OCI-LY1 (cell line): Measurements from ENCODE around the gene TMPRSS13.

Source experiments
- CTCF ChIP-seq: fragments of 200-600 bp; sonication (generic), shearing (Covaris generic); IDR thresholded peaks from 2 replicates; pipeline ENCODE4 v1.5.1; 2017; ENCODE audit warnings: mild to moderate bottlenecking, antibody characterized with exemption, low read length, moderate library complexity, mixed read lengths
- EZH2 ChIP-seq: fragments of 200-600 bp; sonication (generic), shearing (Covaris generic); IDR thresholded peaks from 2 replicates; pipeline ENCODE4 v1.8.0; 2017; ENCODE audit warnings: borderline replicate concordance, mixed run types, mild to moderate bottlenecking, antibody characterized with exemption, low read length, moderate library complexity, mixed read lengths

- no peak for TF ChIP-seq EZH2
- no peak for TF ChIP-seq CTCF
Observed at GRCh38 chr11:117860139-117860538, 69.1 kb downstream of the TMPRSS13 start.
